Smooth muscle cell (in vitro differentiated cells): Measurements from ENCODE around the gene AGBL5. TPM values are rescaled to one million over a fixed set of nuclear protein-coding genes. Genes with fewer than 3 reads are reported as not detected.

Experiments used
- DNase-seq: peaks from one replicate; lab custom pipeline; 2025; ENCODE audit not compliant: unreplicated experiment; lab: John Stamatoyannopoulos, UW
- H2AFZ ChIP-seq: fragments of 200-600 bp; sonication (generic); 2 replicates; pipeline ENCODE4 v1.6.0; 2016; ENCODE audit warnings: antibody characterized with exemption, low read depth, mild to moderate bottlenecking
- H3F3A ChIP-seq: fragments of 200-600 bp; sonication (generic); 2 replicates; pipeline ENCODE4 v1.6.0; 2017; ENCODE audit warnings: antibody characterized with exemption, low read depth
- H3K27ac ChIP-seq: fragments of 200-600 bp; sonication (generic); 2 replicates; pipeline ENCODE4 v1.5.1; 2016; ENCODE audit warnings: low read depth, mild to moderate bottlenecking
- H3K27me3 ChIP-seq: fragments of 200-600 bp; sonication (generic); 2 replicates; pipeline ENCODE4 v1.6.1; 2016; ENCODE audit warnings: low read depth, mild to moderate bottlenecking
- H3K36me3 ChIP-seq: fragments of 200-600 bp; sonication (generic); 2 replicates; pipeline ENCODE4 v1.5.1; 2016; ENCODE audit warnings: low read depth
- H3K4me1 ChIP-seq: fragments of 200-600 bp; sonication (generic); 2 replicates; pipeline ENCODE4 v1.5.1; 2016; ENCODE audit warnings: low read depth
- H3K4me2 ChIP-seq: fragments of 200-600 bp; sonication (generic); 2 replicates; pipeline ENCODE4 v1.6.0; 2016; ENCODE audit warnings: mild to moderate bottlenecking
- H3K4me3 ChIP-seq: fragments of 200-600 bp; sonication (generic); 2 replicates; pipeline ENCODE4 v1.5.1; 2016; ENCODE audit warnings: mild to moderate bottlenecking
- H3K79me2 ChIP-seq: fragments of 200-600 bp; sonication (generic); 2 replicates; pipeline ENCODE4 v1.6.0; 2016; ENCODE audit warnings: low read depth, mild to moderate bottlenecking
- H3K9ac ChIP-seq: fragments of 200-600 bp; sonication (generic); 2 replicates; pipeline ENCODE4 v1.6.0; 2016; ENCODE audit warnings: low read depth
- H3K9me3 ChIP-seq: fragments of 200-600 bp; sonication (generic); replicated peaks from 2 replicates; pipeline ENCODE4 v1.5.1; 2016; ENCODE audit warnings: low read depth
- H4K20me1 ChIP-seq: fragments of 200-600 bp; sonication (generic); 2 replicates; pipeline ENCODE4 v1.6.0; 2016; ENCODE audit warnings: low read depth
- WGBS: methylation state at CpG from one replicate; pipeline ENCODE4 v1.1.7; 2016; ENCODE audit warnings: low lambda C conversion rate; 5-methylcytosine and 5-hydroxymethylcytosine counted together
- polyA plus RNA-seq: library from polyadenylated mRNA; unstranded; fragments of >200 nt; fragmentation: Nextera tagmentation; extraction: Ambion mirVana; gene quantifications from 2 replicates; pipeline ENCODE4 v1.2.1, GENCODE V29; 2016
- total RNA-seq: library from RNA; depleted of rRNA; stranded (reverse); fragments of >200 nt; gene quantifications from 2 replicates; pipeline ENCODE4 v1.2.3, GENCODE V29; 2014
- TF ChIP-seq, protein P1 (sequence below): fragments of 200-600 bp; sonication (generic); IDR thresholded peaks from 2 replicates; pipeline ENCODE4 v1.5.1; 2017; ENCODE audit warnings: borderline replicate concordance, mild to moderate bottlenecking, antibody characterized with exemption; ENCODE audit not compliant: insufficient read depth, poor library complexity, severe bottlenecking

AGBL5 gene
- total and polyA plus RNA-seq, 2 experiments from 2014 or later, result 13.7 to 17.1 TPM

DNA sequence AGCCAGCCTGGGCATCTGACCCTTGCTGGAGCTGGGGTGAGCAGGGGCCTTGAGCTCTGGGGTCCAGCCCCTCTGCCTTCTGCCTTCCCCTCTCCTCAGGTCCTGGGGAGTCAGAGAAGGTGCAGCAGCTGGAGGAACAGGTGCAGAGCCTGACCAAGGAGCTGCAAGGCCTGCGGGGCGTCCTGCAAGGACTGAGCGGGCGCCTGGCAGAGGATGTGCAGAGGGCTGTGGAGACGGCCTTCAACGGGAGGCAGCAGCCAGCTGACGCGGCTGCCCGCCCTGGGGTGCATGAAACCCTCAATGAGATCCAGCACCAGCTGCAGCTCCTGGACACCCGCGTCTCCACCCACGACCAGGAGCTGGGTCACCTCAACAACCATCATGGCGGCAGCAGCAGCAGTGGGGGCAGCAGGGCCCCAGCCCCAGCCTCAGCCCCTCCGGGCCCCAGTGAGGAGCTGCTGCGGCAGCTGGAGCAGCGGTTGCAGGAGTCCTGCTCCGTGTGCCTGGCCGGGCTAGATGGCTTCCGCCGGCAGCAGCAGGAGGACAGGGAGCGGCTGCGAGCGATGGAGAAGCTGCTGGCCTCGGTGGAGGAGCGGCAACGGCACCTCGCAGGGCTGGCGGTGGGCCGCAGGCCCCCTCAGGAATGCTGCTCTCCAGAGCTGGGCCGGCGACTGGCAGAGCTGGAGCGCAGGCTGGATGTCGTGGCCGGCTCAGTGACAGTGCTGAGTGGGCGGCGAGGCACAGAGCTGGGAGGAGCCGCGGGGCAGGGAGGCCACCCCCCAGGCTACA, 30.7 kb downstream of the AGBL5 start:
- Histone ChIP-seq H3K36me3 (no peaks in the 10 kb centered on the region), H3K9ac (no peak overlapping the region), H2AFZ (no peak overlapping the region), H3K27me3 (no peaks in the 10 kb centered on the region), H3K4me1 (peaks cover 22% of the 10 kb centered on the region), H3F3A (peaks cover 24% of the 10 kb centered on the region), H3K9me3 (no peaks in the 10 kb centered on the region), H3K4me3 (no peak overlapping the region), H3K27ac (no peak overlapping the region), H3K79me2 (peaks cover 23% of the 10 kb centered on the region), H3K4me2 (no peak overlapping the region), H4K20me1 (peaks cover 33% of the 10 kb centered on the region)
- DNase-seq, result no peak
- WGBS, result 84% methylated on average over 33 of the region's 38 CpGs
- TF ChIP-seq, protein P1, sequence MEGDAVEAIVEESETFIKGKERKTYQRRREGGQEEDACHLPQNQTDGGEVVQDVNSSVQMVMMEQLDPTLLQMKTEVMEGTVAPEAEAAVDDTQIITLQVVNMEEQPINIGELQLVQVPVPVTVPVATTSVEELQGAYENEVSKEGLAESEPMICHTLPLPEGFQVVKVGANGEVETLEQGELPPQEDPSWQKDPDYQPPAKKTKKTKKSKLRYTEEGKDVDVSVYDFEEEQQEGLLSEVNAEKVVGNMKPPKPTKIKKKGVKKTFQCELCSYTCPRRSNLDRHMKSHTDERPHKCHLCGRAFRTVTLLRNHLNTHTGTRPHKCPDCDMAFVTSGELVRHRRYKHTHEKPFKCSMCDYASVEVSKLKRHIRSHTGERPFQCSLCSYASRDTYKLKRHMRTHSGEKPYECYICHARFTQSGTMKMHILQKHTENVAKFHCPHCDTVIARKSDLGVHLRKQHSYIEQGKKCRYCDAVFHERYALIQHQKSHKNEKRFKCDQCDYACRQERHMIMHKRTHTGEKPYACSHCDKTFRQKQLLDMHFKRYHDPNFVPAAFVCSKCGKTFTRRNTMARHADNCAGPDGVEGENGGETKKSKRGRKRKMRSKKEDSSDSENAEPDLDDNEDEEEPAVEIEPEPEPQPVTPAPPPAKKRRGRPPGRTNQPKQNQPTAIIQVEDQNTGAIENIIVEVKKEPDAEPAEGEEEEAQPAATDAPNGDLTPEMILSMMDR, result no peak

DNA sequence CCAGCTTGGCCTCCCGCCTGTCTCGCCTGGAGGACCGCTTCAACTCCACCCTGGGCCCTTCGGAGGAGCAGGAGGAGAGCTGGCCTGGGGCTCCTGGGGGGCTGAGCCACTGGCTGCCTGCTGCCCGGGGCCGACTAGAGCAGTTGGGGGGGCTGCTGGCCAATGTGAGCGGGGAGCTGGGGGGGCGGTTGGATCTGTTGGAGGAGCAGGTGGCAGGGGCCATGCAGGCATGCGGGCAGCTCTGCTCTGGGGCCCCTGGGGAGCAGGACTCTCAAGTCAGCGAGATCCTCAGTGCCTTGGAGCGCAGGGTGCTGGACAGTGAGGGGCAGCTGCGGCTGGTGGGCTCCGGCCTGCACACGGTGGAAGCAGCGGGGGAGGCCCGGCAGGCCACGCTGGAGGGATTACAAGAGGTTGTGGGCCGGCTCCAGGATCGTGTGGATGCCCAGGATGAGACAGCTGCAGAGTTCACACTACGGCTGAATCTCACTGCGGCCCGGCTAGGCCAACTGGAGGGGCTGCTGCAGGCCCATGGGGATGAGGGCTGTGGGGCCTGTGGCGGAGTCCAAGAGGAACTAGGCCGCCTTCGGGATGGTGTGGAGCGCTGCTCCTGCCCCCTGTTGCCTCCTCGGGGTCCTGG, 31.4 kb downstream of the AGBL5 start:
- peaks cover 23% of the 10 kb centered on the region for H3K79me2 ChIP-seq
- no peaks in the 10 kb centered on the region for H3K27me3 ChIP-seq
- no peaks in the 10 kb centered on the region for H3K36me3 ChIP-seq
- H3K9ac ChIP-seq, result no peak overlapping the region
- H2AFZ ChIP-seq, result no peak overlapping the region
- TF ChIP-seq, protein P1, result no peak
- H4K20me1 ChIP-seq, result peaks cover 33% of the 10 kb centered on the region
- no peak overlapping the region for H3K4me2 ChIP-seq
- H3K27ac ChIP-seq, result no peak overlapping the region
- H3K4me1 ChIP-seq, result peaks cover 22% of the 10 kb centered on the region
- peaks cover 22% of the 10 kb centered on the region for H3F3A ChIP-seq
- no peak for DNase-seq
- H3K4me3 ChIP-seq, result no peak overlapping the region
- 90% methylated on average over 26 of the region's 27 CpGs for WGBS
- H3K9me3 ChIP-seq, result no peaks in the 10 kb centered on the region

DNA sequence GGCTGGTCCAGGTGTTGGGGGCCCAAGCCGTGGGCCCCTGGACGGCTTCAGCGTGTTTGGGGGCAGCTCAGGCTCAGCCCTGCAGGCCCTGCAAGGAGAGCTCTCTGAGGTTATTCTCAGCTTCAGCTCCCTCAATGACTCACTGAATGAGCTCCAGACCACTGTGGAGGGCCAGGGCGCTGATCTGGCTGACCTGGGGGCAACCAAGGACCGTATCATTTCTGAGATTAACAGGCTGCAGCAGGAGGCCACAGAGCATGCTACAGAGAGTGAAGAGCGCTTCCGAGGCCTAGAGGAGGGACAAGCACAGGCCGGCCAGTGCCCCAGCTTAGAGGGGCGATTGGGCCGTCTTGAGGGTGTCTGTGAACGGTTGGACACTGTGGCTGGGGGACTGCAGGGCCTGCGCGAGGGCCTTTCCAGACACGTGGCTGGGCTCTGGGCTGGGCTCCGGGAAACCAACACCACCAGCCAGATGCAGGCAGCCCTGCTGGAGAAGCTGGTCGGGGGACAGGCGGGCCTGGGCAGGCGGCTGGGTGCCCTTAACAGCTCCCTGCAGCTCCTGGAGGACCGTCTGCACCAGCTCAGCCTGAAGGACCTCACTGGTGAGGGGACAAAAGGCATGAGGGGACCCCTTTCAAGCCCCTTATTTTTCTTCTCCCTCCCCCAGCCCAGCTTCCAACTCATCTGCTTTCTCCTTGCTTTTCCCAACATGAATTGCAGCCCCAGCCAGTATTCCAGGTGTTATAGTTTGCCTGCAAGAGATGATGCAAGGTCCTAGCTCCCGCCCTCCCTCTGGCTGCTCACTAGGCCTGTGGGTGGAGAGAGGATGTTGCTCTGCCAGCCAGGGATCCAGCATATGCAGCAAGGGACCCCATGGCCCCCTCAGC, 32.2 kb downstream of the AGBL5 start:
- Histone ChIP-seq H3K9me3 (no peaks in the 10 kb centered on the region), H3K27ac (no peak overlapping the region), H3K36me3 (no peaks in the 10 kb centered on the region), H3K4me1 (peaks cover 18% of the 10 kb centered on the region), H3K9ac (no peak overlapping the region), H4K20me1 (peaks cover 33% of the 10 kb centered on the region), H3F3A (peaks cover 21% of the 10 kb centered on the region), H2AFZ (no peak overlapping the region), H3K4me3 (no peak overlapping the region), H3K27me3 (no peaks in the 10 kb centered on the region), H3K79me2 (peaks cover 20% of the 10 kb centered on the region), H3K4me2 (no peak overlapping the region)
- TF ChIP-seq, protein P1, result no peak
- 80% methylated on average over 20 of the region's 20 CpGs for WGBS
- no peak for DNase-seq
